CD4-positive, alpha-beta T cell treated with Interleukin-4 for 4 hours (primary cell): ENCODE measurements around the gene AARSD1.
"Not testable (repeated sequence)": the region's sequence is repeated elsewhere in the genome, so short reads cannot be mapped to it uniquely, and the experiment has no call there.

ENCODE experiments used
- DNase-seq: peaks from one replicate; pipeline ENCODE4 v3.0.0-alpha.2; 2020

AARSD1 gene

GRCh38 chr17:42918902-42919521 is 45.2 kb downstream of the AARSD1 start:
- no peak for DNase-seq

- no peak for DNase-seq
Measured at GRCh38 chr17:42917236-42917603, 47.0 kb downstream of the AARSD1 start.

DNA sequence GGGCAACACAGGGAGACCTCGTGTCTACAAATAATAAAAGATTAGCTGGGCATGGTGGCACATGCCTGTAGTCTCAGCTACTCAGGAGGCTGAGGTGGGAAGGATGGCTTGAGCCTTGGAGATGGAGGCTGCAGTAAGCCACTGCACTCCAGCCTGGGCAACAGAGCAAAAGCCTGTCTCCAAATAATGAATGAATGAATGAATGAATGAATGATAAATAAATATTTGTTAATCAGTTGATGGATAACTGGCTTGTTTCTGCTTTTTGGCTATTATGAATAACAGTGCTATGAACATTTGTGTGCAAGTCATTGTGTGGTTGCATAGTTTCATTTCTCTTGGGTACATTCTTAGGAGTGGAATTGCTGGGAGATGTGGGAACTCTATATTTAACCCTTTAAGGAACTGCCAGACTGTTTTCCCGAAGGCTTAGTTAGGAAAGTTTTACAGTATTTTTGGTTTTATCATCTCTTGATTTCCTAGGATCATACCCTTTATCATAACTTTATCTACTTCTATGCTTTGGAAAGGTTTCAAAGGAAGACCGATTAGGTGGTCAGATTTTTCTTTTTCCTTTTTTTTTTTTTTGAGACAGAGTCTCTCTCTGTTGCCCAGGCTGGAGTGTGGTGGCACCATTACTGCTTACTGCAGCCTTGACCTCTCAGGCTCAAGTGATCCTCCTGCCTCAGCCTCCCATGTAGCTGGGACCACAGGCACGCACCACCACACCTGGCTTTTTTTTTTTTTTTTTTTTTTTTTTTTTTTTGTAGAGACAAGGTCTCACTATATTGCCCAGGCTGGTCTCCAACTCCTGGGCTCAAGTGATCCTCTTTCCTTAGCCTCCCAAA is 47.6 kb downstream of the AARSD1 start:
- DNase-seq = not testable (repeated sequence)

DNA sequence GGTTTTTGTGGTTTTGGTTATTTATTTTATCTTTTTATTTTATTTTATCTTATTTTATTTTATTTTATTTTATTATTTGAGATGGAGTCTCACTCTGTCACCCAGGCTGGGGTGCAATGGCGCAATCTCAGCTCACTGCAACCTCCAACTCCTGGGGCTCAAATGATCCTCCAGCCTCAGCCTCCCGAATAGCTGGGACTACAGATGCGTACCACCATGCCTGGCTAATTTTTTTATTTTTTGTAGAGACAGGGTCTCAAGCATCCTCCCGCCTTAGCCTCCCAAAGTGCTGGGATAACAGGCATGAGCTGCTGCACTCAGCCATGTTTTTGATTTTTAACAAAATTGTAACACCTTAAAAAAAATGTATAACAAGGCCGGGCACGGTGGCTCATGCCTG is 49.0 kb downstream of the AARSD1 start:
- not testable (repeated sequence) for DNase-seq

DNA sequence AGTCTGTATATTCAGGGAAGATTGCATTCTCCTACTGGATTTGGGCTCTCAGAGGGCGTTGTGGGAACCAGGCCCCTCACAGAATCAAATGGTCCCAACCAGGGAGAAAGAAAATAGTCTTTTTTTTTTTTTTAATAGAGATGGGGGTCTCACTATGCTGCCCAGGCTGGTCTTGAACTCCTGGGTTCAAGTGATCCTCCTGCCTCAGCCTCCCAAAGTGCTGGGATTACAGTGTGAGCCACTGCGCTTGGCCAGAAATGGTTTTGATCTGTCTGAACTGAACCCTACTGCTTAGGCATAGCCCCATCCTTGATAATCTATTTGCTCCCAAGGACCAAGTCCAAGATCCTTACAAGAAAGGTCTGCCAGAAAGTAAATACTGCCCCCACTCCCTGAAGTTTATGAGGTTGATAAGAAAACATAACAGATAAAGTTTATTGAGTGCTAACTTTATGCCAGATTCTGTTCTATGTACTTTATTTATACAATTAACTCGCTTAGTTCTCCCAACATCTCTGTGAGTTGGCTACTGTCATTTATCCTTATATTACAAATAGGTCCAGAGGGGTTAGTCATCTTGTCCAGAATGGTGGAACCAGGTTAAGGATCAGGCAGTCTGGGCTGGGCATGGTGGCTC is 50.2 kb downstream of the AARSD1 start:
- no peak for DNase-seq

GRCh38 chr17:42913522-42913921 is 50.7 kb downstream of the AARSD1 start:
- no peak for DNase-seq

DNA sequence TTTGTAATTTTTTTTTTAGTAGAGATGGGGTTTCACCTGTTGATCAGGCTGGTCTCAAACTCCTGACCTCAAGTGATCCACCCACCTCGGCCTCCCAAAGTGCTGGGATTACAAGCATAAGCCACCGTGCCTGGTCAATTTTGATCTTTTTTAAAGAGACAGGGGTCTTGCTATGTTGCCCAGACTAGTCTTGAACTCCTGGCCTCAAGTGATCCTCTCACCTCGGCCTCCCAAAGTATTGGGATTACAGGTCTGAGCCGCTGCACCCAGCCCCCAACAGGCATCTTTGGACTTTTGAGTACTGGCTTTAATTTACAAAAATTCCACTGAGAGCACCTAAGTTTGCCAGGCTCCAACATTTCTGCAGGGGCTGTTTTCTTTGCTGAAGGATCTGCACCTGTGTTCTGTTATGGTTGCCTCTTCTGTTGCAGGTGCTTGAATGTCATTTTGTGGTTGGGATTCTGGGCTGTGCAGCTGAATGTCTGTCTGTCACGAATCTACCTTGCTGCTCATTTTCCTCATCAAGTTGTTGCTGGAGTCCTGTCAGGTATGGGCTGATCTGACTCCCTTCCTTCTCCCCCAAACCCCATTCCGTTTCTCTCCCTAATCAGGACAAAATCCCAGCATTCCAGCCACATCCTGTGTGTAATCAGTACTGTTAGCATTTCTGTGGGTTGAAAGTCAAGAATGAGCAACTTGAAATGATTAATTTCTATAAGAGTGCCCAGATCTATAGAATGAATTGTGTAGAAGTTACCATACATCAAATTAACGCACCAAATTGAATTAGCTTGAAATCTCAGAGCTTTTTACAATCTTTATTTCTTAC is 55.2 kb downstream of the AARSD1 start:
- DNase-seq = no peak

GRCh38 chr17:42906772-42907446 is 57.3 kb downstream of the AARSD1 start:
- no peak for DNase-seq

- DNase-seq = no peak
Measured at GRCh38 chr17:42904110-42904469, 60.2 kb downstream of the AARSD1 start.

DNA sequence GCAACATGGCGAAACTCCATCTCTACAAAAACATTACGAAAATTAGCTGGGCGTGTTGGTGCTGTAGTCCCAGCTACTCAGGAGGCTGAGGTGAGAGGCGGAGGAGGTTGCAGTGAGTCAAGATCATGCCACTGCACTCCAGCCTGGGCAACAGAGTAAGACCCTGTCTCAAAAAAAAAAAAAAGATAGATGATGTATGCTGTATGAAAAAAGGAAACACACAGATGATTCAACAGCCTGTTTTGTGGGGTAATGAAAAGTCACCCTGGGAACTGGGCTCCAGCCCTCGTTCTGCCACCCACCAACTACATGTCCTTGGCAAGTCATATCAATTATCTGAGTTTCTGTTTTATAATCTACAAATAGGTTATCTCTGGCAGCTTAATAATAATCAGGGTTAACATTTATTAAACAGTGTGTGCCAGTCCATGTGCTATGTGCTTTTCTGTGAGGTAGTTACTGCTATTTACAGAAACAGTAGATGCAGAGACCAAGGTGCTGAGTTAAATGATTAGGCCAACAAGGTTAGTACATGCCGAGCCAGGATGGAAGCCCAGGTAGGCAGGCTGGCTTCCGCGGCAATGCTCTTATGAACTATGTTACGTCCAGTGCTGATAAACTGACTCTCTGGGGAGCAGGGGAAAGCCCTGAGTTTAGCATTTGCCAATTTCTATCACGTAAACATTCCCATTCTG is 62.6 kb downstream of the AARSD1 start:
- DNase-seq = no peak
